ENCODE results near the gene CSHL1. TPM values are rescaled to one million over a fixed set of nuclear protein-coding genes. Genes with fewer than 3 reads are reported as not detected.
A peak's percentile ranks its signal among the peaks of the same experiment; 100 is the strongest.

Gene CSHL1
- total RNA-seq, 2 donors from 2014 or later, result not detected

DNA sequence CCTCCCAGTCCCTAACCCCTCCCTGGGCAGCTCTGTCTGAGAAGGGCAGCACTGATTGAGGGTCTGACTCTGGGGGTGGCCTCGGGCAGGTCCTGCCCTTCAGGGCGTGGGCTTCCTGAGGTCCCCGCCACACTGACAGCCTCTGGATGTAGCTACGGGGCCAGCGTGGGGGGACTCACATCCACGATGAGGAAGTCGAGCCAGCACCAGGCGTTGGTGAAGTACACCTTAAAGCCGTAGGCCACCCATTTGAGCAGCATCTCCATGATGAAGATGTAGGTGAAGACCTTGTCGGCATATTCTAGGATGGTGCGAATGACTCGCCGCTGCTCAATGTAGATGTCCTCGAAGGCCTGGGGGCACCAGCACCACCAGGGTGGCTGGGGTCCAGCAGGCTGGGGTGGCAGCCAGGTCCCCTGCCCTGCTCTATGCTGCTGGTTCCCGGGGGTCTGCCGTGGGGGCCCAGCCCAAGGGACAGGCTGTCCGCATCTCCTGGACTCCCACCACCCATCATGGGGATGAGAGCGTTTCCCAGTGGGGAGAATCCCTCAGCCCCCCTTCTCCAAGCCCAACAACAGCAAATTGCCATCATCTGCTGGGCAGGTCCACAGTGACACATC, 36.8 kb upstream of the CSHL1 start:
- H3K27ac ChIP-seq, result no peak overlapping the region
- H3K4me3 ChIP-seq, result no peak overlapping the region
- H3K36me3 ChIP-seq, result no peaks in the 10 kb centered on the region
- no peaks in the 10 kb centered on the region for H3K27me3 ChIP-seq
- intact Hi-C loops (cut with DNase I), result no loop called here
- H3K9ac ChIP-seq (ENCODE audit: low read depth in 2 of 2, low read length in 2 of 2), result no peak overlapping the region
- H3K4me1 ChIP-seq, result no peaks in the 10 kb centered on the region
- no peaks in the 10 kb centered on the region for H3K9me3 ChIP-seq
- no peak for TF ChIP-seq CTCF (IDR thresholded peaks at IDR 0.05)
- DNase-seq, result no peak

DNA sequence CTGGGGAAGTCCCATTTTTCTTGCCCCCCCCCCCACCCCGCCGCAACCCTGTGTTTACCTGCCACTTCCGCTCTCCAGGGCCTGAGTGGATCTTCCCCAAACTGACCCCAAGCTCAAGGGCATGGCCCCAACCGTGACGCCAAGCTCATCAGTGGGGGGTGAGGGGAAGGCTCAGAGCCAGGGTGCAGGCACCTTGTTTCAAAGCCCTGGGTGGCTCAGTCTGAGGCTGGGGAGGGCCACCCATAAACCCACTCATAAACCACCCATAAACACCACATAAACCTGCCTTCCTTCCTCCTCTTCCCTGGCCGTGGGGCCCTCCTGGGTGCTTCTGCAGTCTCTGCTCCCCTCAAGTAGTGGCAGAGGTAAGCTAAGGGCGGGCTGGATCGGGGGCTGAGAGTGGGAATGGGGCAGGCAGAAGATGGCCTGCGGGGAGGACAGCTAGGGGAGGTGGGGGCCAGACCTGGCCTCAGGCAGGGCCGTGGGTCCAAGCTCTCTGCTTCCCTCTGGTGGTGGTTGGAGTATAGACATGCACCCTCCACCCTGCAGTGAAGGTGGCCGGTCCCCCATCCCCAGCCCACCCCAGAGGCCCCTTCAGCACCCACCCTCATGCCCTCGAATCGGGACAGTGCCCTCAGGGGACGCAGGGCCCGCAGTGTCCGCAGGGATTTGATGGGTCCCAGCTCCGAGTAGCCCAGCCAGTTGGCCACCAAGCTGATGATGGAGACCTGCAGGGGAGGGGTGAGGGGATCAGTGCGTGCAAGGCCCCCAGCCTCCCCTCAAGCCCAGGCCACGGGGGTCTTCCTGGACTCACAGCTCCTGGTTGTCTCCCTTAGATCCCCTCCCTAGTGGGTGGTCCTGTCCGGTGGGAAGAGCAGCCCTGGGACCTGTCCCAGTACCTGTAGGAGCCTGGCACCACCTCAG, 35.6 kb upstream of the CSHL1 start:
- Histone ChIP-seq H3K27me3 (no peaks in the 10 kb centered on the region), H3K36me3 (no peaks in the 10 kb centered on the region), H3K27ac (no peak overlapping the region), H3K4me3 (no peak overlapping the region), H3K9me3 (no peaks in the 10 kb centered on the region), H3K9ac (ENCODE audit: low read depth in 2 of 2, low read length in 2 of 2) (no peak overlapping the region), H3K4me1 (no peaks in the 10 kb centered on the region)
- intact Hi-C loops (cut with DNase I), result no loop called here
- DNase-seq, result peak; percentile 57
- peak; percentile 64 for TF ChIP-seq CTCF (IDR thresholded peaks at IDR 0.05)

GRCh38 chr17:63945784-63946439, 34.9 kb upstream of the CSHL1 start:
- no peak for TF ChIP-seq CTCF (IDR thresholded peaks at IDR 0.05)
- H3K4me1 ChIP-seq, result no peaks in the 10 kb centered on the region
- intact Hi-C loops (cut with DNase I), result no loop called here
- no peak overlapping the region for H3K4me3 ChIP-seq
- H3K9ac ChIP-seq (ENCODE audit: low read depth in 2 of 2, low read length in 2 of 2), result no peak overlapping the region
- H3K27ac ChIP-seq, result no peak overlapping the region
- H3K36me3 ChIP-seq, result no peaks in the 10 kb centered on the region
- no peak for DNase-seq
- no peaks in the 10 kb centered on the region for H3K27me3 ChIP-seq
- no peaks in the 10 kb centered on the region for H3K9me3 ChIP-seq

DNA sequence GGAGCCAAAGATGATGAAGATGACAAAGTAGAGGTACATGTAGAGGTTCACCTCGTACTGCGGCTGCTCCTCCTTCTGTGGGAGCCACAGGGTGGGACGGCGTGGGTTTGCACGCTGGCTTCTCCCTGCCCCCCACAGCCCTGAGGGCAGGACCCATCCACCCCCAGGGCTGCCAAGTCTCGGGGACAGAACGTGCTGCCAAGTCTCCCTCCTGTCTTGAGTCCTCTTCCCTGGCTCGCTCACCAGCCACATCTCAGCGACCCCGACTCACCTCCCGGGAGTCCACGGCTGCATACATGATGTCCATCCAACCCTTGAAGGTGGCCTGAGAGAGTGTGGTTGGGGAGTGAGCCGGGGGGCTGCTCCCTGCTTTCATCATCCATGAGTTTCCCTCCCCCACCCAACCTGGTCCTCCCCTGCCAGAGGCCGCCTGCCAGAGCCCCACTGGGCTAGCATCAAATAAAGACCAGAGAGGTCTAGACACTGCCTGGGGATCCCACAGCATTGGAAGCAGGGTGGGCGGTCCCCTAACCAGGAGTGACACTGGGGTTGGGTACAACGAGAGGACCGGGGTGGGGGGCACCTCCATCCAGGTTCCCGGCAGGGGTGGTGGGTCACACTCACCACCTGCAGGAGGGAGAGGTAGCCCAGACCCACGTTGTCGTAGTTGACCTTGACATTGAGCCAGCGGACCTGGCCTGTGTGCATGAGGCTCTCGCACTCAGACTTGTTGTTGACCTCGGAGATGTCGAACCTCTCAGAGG, 33.9 kb upstream of the CSHL1 start:
- intact Hi-C loops (cut with DNase I), result no loop called here
- DNase-seq, result no peak
- Histone ChIP-seq H3K9ac (ENCODE audit: low read depth in 2 of 2, low read length in 2 of 2) (no peak overlapping the region), H3K36me3 (no peaks in the 10 kb centered on the region), H3K27ac (no peak overlapping the region), H3K9me3 (no peaks in the 10 kb centered on the region), H3K27me3 (no peaks in the 10 kb centered on the region), H3K4me1 (no peaks in the 10 kb centered on the region), H3K4me3 (no peak overlapping the region)
- no peak for TF ChIP-seq CTCF (IDR thresholded peaks at IDR 0.05)

- no peaks in the 10 kb centered on the region for H3K27me3 ChIP-seq
- no peak overlapping the region for H3K4me3 ChIP-seq
- H3K9ac ChIP-seq (ENCODE audit: low read depth in 2 of 2, low read length in 2 of 2), result no peak overlapping the region
- no peaks in the 10 kb centered on the region for H3K9me3 ChIP-seq
- intact Hi-C loops (cut with DNase I), result no loop called here
- no peaks in the 10 kb centered on the region for H3K36me3 ChIP-seq
- DNase-seq, result no peak
- no peak for TF ChIP-seq CTCF (IDR thresholded peaks at IDR 0.05)
- H3K4me1 ChIP-seq, result no peaks in the 10 kb centered on the region
- H3K27ac ChIP-seq, result no peak overlapping the region
These were observed 32.7 kb upstream of the CSHL1 start for GRCh38 chr17:63943745-63944144.

All from colonic mucosa (tissue), 4 donors.